CD4-positive, alpha-beta T cell treated with Interleukin-6 at 100 ng/mL for 8 hours (primary cell): Measurements from ENCODE around the gene SERINC2.
"Not testable (repeated sequence)": the region's sequence is repeated elsewhere in the genome, so short reads cannot be mapped to it uniquely, and the experiment has no call there.

Experiments
- DNase-seq: peaks from one replicate; pipeline ENCODE4 v3.0.0-alpha.2; 2020; ENCODE audit warnings: mixed read lengths, low spot score

Gene SERINC2

DNA sequence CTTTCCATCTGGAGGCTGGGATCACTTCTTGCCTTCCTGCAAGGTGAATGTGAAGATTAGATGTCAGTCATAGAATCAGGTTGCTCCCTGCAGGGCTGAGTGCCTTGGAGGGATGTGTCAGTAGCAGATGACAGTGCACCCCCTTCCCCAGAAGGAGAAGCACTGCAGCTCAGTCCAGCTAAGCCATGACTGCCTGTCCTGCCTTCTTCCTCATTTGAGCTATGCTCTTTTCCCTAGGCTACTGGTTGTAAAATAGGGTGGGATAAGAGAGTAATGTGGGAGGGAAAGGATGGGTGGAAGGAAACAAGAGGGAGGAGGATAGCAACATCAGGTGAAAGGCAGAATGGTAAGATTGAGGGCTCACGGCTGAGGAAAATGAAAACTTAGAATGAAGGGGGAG lies 29.0 kb upstream of the SERINC2 start:
- DNase-seq: no peak

DNA sequence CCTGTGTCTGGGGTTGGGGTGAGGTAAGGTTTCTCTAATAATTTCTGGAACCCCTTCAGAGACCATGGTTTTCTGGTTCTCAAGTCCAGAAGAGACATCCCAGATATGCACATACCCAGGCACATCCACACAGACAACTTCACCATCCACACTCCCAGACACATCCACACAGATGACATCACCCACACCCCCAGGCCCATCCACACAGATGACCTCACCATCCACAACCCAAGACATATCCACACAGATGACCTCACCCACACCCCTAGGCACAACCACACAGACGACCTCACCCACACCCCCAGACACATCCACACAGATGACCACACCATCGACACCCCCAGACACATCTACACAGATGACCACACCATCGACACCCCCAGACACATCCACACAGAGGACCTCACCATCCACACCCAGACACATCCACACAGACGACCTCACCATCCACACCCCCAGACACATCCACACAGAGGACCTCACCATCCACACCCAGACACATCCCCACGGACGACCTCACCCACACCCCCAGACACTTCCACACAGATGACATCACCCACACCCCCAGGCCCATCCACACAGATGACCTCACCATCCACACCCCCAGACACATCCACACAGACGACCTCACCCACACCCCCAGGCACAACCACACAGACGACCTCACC lies 26.3 kb upstream of the SERINC2 start:
- DNase-seq: not testable (repeated sequence)

DNA sequence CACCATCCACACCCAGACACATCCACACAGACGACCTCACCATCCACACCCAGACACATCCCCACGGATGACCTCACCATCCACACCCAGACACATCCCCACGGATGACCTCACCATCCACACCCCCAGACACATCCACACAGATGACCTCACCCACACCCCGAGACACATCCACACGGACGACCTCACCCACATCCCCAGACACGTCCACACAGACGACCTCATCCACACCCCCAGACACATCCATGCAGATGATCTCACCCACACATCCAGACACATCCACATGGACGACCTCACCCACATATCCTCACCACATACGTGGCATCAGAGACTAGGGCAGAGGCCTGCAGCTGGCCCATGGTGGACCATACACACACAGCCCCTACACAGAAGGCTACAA lies 25.4 kb upstream of the SERINC2 start:
- DNase-seq: no peak

DNA sequence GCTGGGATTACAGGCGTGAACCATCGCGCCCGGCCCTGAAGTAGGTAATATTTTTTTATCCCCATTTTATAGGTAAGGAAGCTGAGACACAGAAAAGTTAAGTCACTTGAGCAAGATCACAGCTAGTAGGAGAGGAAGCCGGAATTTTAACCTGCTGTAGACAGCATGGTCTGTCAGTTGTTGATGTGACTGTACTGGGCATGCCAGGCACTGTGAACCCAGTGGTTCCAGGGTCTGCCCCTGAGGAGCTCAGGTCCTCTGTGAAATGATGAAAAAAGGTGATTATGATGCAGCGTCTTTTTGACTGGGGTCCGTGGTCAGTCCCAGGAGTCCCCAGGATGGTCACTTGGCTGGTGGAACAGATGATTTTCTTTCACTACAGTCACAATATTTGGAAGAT lies 23.4 kb upstream of the SERINC2 start:
- DNase-seq: no peak

DNA sequence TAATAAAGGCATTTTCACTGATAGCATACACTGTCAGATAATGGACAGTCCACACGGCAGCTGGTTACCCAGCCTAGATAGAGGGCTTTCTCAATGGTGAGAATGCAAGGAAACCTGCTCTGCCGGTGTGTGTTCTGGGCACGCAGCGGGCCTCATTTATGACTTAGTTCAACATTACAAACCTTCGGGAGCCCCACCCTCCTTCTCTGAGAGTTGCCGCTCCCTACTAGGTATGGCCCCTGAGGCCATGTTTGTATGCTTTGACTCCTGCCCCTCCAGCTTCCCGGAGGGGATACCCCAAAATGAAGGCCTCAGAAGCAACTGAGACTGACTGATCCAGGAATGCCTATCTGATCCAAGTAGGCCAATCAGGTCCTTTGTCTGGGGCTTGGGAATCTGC lies 22.9 kb upstream of the SERINC2 start:
- DNase-seq: no peak

DNA sequence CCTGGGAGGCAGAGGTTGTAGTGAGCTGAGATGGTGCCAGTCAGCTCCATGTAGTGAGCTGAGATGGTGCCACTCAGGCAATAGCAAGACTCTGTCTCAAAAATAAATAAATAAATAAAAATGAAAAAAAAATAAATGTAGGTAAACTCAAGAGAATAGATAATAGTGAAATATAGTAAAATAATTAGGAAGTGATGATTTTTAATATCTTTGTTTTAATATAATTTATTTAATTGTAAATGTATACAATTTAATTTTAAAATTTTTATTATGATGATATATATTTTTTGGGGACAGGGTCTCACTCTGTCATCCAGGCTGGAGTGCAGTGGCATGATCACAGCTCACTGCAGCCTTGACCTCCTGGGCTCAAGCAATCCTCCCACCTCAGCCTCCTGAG lies 19.6 kb upstream of the SERINC2 start:
- DNase-seq: no peak

DNA sequence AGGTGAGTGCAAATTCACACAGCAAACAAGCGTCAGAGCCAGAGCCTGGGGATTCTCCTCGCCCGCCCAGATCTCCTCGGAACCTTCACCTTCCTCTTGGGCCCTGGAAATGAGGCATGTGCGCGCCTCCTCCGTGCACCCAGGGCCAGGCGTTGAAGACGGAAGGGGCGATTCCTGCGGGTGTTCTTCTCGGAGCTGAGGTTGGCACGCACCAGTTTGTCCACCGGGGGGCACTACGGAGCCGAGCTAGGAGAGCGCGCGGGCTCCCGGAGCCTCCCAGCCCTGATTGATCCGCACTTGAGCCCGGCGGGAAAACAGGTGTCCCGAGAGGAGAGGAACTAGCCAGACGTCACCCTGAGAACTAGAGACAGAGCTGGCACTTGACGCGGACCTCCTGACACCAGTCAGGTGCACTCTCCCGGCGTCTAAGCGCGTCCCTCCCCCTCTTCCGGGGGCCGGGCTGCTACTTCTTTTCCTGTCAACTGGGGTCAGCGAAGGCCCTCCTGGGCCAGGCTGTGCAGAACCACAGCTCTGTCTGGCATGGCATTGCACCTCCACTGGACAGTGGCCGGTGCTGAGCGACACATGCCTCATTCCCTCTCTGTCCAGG lies 18.3 kb upstream of the SERINC2 start:
- DNase-seq: peak; percentile 63

DNA sequence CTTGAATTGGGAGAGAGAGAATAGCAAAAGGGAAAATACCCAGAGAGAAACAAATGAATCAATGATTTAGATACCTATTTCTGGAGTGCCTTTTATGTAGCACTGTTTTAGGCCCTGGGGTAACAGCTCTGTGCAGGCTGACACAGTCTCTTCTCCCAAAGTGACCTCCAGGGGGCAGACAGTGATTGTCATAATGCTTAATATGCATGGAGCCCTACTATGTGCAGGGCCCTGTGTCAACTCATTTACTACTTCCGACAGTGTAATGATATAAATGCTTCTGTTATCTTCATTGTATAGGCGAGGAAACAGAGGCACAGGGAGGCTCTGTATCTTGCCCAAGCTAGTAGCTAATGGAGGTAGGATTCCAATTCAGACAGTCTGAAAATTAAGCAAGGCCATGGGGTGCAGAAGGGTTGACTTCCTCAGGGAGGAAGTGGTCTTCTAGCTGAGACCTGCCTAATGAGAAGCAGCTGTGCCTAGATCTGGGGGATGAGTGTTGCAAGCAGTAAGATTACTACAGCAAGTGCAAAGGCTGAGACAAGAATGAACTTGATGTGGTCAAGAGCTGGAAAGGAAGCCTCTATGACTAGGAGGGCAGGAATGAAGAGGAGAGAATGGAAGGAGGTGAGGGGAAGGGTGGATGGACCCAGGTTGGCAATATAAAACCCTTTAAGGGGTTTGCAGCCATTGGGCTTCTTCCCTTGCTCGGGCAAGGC lies 16.2 kb upstream of the SERINC2 start:
- no peak for DNase-seq

DNA sequence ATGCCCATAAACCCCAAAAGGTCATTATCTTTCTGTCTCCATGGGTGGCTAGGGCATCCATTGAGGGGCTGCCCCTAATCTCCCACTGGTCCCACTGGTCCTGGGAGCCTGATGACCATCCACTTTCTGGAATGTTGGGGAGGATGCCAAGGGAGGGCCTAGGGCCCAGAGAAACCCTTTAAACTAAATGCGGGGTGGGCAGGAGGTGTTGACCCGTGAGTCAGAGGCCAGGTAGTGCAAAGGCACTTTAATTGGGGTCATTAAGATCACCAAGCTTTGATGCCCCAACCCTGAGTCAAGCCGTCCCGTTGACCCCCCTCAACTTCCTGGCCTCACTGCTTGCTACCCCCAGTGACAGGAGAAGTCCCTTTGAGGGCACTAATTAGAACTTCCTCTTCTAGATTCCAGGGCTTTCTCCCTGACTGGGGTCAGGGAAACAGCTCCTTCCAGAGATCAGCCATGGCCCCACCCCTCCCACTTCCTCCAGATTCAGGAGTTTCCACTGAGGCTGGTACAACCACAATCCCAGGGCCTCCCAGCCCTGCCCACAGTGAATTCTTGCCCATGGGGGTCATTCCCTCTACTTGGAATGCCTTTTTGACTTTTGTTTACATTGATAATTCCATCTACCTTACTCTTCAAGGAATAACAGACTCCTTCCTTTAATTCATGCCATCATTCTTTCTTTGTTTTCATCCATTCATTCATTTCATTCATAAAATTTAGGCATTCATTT lies 15.5 kb upstream of the SERINC2 start:
- DNase-seq: no peak

DNA sequence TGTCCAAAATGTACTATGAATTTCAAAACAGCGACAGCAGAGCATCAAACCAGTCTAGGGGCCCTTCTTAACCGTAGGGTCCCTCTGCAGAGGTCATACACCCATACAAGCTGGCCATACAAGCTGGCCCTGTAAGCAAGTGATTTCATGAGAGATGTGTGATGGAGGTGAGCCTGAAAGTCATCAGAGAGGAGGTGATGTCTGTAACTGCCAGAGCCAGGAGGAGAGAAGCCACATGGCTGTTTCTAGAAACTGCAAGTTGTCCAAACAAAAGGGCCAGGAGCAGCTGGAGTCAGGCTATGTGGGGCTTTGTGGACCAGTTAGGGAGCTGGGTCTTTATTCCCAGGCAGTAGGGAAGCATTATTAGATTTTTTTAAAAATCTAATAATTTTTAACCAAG lies 14.8 kb upstream of the SERINC2 start:
- DNase-seq: no peak

DNA sequence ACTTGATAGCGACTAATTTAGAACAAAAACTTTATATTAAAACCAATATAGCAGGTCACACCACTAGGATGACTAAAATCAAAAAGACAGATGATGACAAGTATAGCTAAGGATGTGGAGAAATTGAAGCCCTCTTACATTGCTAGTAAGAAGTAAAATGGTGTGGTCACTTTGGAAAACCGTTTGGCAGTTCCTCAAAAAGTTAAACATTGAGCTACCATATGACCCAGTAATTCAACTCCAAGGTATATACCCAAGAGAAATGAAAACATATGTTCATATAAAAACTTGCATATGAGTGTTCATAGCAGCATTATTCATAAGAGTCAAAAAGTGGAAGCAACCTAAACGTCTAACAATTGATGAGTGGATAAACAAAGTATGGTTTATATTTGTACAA lies 13.0 kb upstream of the SERINC2 start:
- no peak for DNase-seq

DNA sequence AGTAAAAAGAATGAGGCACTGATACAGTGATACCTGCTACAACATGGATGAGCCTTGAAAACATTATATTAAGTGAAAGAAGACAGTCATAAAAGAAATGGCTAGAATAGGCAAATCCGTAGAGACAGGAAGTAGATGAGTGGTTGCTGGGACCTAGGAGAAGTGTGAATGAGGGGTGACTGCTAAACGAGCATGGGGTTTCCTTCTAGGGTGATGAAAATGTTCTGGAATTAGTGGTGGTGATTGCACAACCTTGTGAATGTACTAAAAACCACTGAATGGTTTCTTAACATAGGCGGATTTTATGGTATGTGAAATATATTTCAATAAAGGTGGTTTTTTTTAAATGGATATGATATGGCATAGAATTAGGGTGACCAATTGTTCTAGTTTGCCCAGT lies 12.6 kb upstream of the SERINC2 start:
- no peak for DNase-seq

DNA sequence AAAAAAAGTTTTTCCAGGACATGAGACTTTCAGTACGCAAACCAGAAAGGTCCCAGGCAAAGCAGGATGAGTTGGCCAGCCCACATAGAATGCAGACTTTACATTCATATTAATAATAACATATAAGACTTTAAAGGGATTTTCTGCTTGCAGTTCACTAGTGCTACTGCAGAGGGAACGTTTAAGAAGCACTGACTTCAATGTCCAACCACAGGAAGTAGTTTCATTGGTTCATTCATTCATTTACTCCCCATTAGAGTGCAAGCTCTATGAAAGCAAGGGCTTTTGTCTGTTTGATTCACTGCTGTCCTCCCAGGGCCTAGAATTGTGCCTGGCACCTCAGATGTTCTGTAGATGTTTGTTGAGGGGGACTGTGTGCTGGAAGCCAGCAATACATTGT lies 11.8 kb upstream of the SERINC2 start:
- no peak for DNase-seq

DNA sequence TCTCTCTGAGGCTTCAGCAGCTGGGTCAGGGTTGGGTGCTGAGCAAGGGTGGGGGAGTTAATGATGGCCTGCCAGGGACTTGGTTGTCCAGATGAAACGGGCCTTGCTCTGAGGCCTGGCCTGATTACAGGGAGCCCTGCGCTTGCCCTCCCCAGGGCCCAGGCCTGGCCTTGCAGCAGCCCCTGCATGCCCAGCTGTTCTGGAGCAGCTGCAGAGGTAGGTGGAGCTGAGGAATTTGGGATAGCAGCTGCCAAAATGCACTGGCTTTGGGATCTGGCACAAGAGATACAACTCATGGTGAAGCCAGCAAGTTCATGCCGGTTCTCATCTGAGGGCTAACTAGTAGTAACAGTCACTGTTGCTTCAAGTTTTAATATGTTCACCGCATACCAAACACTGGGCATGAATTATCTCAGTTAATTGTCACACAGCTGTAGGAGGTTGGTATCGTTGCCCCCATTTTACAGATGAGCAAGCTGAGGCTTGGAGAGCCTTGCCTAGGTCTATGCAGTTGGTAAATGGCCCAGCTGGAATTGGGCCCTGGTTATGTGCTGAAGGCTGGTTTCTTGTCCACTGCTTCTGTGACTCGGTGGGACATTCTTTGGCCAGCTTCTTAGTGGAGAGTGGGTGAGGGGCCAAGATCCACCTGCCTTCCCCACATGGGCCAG lies 7.3 kb upstream of the SERINC2 start:
- DNase-seq: no peak

DNA sequence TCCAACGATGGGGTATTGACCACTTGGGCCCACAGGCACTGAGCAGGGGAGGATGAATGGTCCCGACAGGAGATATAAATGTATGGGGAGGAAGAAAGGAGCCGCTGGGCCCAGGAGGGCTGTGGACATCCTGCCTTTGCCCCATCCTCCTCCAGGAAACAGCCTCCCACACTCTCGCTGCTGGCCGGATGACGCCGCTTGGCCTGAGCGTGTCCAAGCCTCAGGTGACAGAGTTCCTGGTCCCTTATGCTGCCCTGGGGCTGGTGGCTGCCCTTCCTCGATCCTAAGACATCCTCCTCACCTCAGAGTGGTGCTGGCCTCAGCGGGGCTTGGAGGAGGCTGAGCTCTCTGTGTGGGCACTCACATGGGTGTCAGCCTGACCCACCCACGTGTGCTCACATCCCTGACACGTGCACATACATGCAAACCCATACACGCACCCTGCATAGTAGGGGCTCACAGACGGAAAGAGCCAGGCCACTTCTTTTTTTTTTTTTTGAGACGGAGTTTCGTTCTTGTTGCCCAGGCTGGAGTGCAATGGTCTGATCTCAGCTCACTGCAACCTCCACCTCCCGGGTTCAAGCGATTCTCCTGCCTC lies 5.9 kb upstream of the SERINC2 start:
- no peak for DNase-seq

DNA sequence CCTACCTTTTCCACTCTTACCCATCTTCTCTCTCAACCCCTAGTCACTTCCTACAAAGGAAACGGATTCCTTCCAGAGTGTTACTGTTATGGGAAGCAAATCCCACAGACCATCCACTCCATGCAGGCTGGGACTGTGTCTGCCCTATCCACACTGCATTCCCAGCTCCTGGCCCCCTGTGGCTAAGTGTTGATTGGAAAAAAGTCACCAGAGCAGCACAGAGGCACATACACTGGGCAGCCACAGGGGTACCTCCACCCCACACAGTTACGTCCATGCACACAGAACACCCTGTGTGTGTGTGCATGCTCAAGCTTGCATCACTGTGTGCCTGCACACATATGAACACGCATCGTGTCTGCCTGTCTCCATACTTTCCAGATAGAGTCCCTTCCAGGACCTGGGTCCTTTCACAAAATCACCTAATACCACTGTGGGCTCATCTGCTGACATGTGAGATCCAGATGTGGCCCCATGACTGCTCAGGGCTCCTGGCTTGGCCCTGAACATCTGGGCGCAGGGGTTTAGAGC lies 4.2 kb upstream of the SERINC2 start:
- DNase-seq: no peak

DNA sequence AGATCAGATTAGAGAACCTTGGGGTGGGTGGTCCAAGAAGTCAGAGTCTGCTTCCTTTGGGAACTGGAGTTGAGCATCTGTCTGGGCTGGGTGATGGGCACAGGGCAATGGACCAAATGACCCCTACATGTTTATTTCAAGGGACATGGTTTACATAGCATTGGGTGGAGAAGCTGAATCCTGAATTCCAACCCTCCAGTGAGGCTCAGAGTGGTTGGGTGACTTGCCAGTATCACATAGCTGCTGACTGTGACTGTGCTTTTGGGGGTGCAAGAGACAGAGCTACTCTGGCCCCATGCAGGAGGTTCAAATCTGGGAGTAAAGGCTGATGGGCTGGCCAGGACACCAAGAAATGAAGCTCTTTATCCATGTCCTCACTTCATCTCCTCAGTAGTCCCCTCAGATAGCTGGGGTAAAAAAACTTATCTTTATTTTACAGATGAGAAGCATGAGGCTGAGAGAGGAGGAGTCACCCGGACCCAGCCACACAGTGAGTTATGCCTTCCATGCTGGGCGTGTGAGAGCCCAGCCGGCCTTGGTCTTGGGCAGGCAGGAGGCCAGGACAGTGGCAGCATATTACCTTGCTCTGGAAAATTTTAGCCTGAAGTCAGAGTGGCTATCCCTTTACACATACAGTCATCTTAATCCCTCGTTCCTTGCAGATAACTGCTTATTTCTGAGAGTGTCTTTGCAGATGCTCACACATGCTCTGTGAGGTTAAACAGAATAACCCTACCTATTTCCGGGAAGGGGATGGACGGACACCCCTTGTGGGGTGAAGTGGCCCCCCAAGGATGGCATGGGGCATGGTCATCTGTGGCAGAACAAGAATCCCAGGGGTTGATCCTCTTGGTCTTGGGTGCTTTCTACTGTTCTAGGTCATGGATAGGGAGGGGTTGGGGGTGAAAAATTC lies 2.8 kb upstream of the SERINC2 start:
- no peak for DNase-seq

DNA sequence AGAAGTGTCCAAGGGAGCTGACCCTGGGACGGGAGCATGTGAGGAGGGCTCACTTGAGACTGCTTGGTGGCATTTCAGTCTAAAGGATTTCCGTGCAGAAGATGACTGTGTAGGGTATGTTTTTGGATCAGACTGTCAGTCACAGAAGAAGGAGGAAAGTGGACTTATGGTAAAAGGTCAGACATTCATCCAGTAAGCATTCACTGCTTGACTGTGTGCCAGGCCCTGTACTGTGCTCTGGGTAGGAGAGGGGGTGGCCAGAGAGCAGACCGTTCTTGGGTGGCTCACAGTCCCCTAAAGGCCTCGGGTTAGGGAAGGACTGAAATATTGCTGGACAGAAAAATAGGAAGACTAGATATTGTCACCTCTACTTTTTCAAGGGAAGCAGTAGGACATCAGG lies 2.1 kb upstream of the SERINC2 start:
- DNase-seq: no peak

DNA sequence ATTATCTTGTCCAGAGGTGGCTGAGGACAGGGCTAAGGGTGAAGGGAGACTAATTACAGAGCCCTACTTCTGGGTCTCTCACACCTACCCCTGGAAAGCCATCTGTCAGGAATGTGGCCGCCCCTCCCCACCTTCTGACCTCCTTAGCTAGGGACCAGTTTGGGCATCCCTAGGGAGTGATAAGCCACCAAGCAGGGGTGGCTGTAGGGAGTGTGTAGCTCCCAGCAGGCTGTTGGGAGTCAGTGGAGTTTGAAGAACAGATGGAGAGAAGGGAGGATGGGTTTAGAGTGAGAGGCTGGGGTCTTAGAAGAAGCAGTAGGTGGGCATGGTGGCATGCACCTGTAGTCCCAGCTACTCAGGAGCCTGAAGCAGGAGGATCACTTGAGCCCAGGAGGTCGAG lies 808 bp upstream of the SERINC2 start:
- DNase-seq: no peak

DNA sequence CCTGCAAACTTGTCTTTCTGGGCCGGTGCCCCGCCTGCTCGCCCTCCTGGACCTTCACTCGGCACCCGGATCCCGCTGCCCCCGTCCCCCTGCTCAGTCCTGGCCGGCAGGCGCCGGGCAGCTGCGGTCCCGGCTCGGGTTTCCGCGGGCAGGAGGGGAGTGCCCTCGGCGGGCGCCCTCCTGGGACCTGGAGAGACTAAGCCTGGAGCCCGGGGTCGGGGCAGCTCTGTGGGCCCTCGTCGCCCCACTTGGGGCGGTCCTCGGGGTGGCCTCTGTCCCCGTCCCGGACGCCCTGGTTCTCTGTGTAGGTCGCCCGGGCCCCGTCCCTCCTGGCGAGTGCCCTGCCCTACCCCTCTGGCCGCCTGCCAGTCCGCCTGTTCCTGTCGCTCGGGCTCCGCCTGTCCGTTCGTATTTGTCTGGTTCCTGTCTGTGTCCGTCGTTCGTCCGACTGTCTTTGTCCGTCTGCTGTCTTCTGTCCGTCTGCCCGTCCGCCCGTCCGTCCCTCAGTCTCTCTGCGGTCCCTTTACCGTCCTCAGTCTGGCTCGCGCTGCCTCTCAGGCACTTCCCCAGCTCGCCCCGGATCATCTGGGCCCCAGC lies 490 bp downstream of the SERINC2 start:
- no peak for DNase-seq
